Measurements from ENCODE around the gene SLC6A17. TPM values are rescaled to one million over a fixed set of nuclear protein-coding genes. Genes with fewer than 3 reads are reported as not detected.

Gene SLC6A17
- total RNA-seq, 4 donors from 2014 or later = under 0.01 to 1.7 (median 0.91) TPM

- 51 to 55% methylated on average over 5 to 6 of the region's 7 CpGs for WGBS, 2 donors (ENCODE audit: low coverage in 1 of 2)
- TF ChIP-seq POLR2A (IDR thresholded peaks at IDR 0.05) (no peak), POLR2AphosphoS5 (IDR thresholded peaks at IDR 0.05) (no peak), CTCF (IDR thresholded peaks at IDR 0.05) (no peak), EP300 (IDR thresholded peaks at IDR 0.05) (no peak)
- peak overlapping the region; percentile 29 to 86 (median 85) for H3K27ac ChIP-seq
- H3K4me1 ChIP-seq = peaks cover 0 to 54% (median 11%) of the 10 kb centered on the region in 3 donors
- no peaks in the 10 kb centered on the region for H3K9me3 ChIP-seq
- peak overlapping the region; percentile 43 to 94 for H3K4me3 ChIP-seq
- no peak for ATAC-seq
- no peaks in the 10 kb centered on the region for H3K36me3 ChIP-seq
- H3K27me3 ChIP-seq = no peaks in the 10 kb centered on the region
These were observed 58.8 kb downstream of the SLC6A17 start for GRCh38 chr1:110208916-110209645.

GRCh38 chr1:110209715-110210603 is 59.7 kb downstream of the SLC6A17 start, which contains the start of gene KCNC4:
Gene KCNC4 (plus strand): TSS chr1:110210314. CDS start chr1:110211500, 1,186 bp downstream.
- TF ChIP-seq POLR2AphosphoS5 (IDR thresholded peaks at IDR 0.05) (peak; percentile 7), EP300 (IDR thresholded peaks at IDR 0.05) (no peak), CTCF (IDR thresholded peaks at IDR 0.05) (peak in 2 of 4 experiments; percentile 27 to 29), POLR2A (IDR thresholded peaks at IDR 0.05) (peak in 1 of 2 donors; percentile 49)
- peaks cover 0 to 62% (median 14%) of the 10 kb centered on the region in 3 donors for H3K4me1 ChIP-seq
- peak within 1 kb of the TSS; percentile 43 to 94 for H3K4me3 ChIP-seq
- peak within 1 kb of the TSS; percentile 29 to 86 (median 85) for H3K27ac ChIP-seq
- H3K36me3 ChIP-seq = no peaks in the 10 kb centered on the region
- ATAC-seq = peak; percentile 95
- no peaks in the 10 kb centered on the region for H3K9me3 ChIP-seq
- no peaks in the 10 kb centered on the region for H3K27me3 ChIP-seq
- 27 to 33% methylated on average over 3 of the region's 103 CpGs for WGBS, 2 donors (ENCODE audit: low coverage in 1 of 2)

GRCh38 chr1:110210604-110211495 is 60.6 kb downstream of the SLC6A17 start:
- peaks cover 0 to 71% (median 14%) of the 10 kb centered on the region in 3 donors for H3K4me1 ChIP-seq
- no peaks in the 10 kb centered on the region for H3K9me3 ChIP-seq
- TF ChIP-seq POLR2A (IDR thresholded peaks at IDR 0.05) (no peak), POLR2AphosphoS5 (IDR thresholded peaks at IDR 0.05) (no peak), CTCF (IDR thresholded peaks at IDR 0.05) (no peak), EP300 (IDR thresholded peaks at IDR 0.05) (no peak)
- WGBS, 2 donors (ENCODE audit: low coverage in 1 of 2) = 0 to 2% methylated on average over 1 to 9 of the region's 101 CpGs
- H3K36me3 ChIP-seq = no peaks in the 10 kb centered on the region
- H3K27ac ChIP-seq = peak overlapping the region in 3 of 4 donors; percentile 84 to 86 (median 86)
- peak overlapping the region; percentile 43 to 94 for H3K4me3 ChIP-seq
- no peaks in the 10 kb centered on the region for H3K27me3 ChIP-seq
- peak; percentile 25 for ATAC-seq

GRCh38 chr1:110211496-110212168 is 61.3 kb downstream of the SLC6A17 start:
- WGBS, 2 donors (ENCODE audit: low coverage in 1 of 2) = no CpG with 5 or more reads among the region's 81 CpGs
- Histone ChIP-seq H3K4me1 (peaks cover 0 to 74% (median 14%) of the 10 kb centered on the region in 3 donors), H3K9me3 (no peaks in the 10 kb centered on the region), H3K27ac (peak overlapping the region in 3 of 4 donors; percentile 25 to 86 (median 84)), H3K4me3 (peak overlapping the region; percentile 43 to 94), H3K27me3 (no peaks in the 10 kb centered on the region), H3K36me3 (no peaks in the 10 kb centered on the region)
- no peak for TF ChIP-seq POLR2AphosphoS5 (IDR thresholded peaks at IDR 0.05)
- TF ChIP-seq EP300 (IDR thresholded peaks at IDR 0.05) = no peak
- no peak for TF ChIP-seq CTCF (IDR thresholded peaks at IDR 0.05)
- TF ChIP-seq POLR2A (IDR thresholded peaks at IDR 0.05) = no peak
- ATAC-seq = no peak

Data from gastroesophageal sphincter (tissue), 4 donors.